ENCODE measurements around the gene ALOX12.

- no peak for TF ChIP-seq CTCF (IDR thresholded peaks at IDR 0.05 in 4 of 5, conservative IDR thresholded peaks at IDR 0.05 in 1 of 5)
- no peak for TF ChIP-seq POLR2A (IDR thresholded peaks at IDR 0.05)
These were observed 23.5 kb downstream of the ALOX12 start for GRCh38 chr17:7019367-7019766.

Measured in gastrocnemius medialis (tissue), 4 donors.